HCT116 (cell line): ENCODE data around the gene IFI30. TPM values are rescaled to one million over a fixed set of nuclear protein-coding genes. Genes with fewer than 3 reads are reported as not detected.

ENCODE experiments used
- ATAC-seq: fragments of 200-7000 bp; cut with Tn5 transposase; 2 replicates; pipeline ENCODE4 v1.9.1; 2020; ENCODE audit warnings: mild to moderate bottlenecking, moderate library complexity
- BruUV-seq: library from RNA; stranded (reverse); fragments of 400-500 nt; replicated peaks from 2 replicates; lab custom pipeline; 2021; lab: Mats Ljungman, UMichigan
- CTCF ChIA-PET: fragments of 300-600 bp; sonication (Branson Sonifier 250); formaldehyde crosslinking; loops from one replicate; lab custom pipeline; 2021; ENCODE audit warnings: antibody characterized with exemption; lab: Charles Lee
- POLR2A ChIA-PET: fragments of 300-600, 350-600 bp; sonication (Branson Sonifier 250); formaldehyde crosslinking; loops from one replicate; lab custom pipeline; 2021; ENCODE audit warnings: antibody characterized with exemption; lab: Charles Lee
- RAD21 ChIA-PET, 2 experiments: fragments of 300-600 bp; sonication (Branson Sonifier 250); formaldehyde crosslinking; loops; one replicate each; lab custom pipeline; 2023; ENCODE audit warnings: low total read pairs in 2 of 2; ENCODE audit not compliant: uncharacterized antibody in 2 of 2, unreplicated experiment in 2 of 2, low non-redundant PET in 1 of 2; lab: Charles Lee
- DNase-seq: peaks from one replicate; pipeline ENCODE4 v3.0.0-alpha.2; 2010; ENCODE audit warnings: low read depth, low spot score
- H2AFZ ChIP-seq: fragments of 200-600 bp; shearing (Covaris generic), sonication (generic); 2 replicates; pipeline ENCODE4 v1.6.1; 2017; ENCODE audit warnings: low read depth, mixed run types, mixed read lengths, antibody characterized with exemption, low read length; ENCODE audit not compliant: poor library complexity, severe bottlenecking
- H3K27ac ChIP-seq: 2 replicates; pipeline ENCODE4 v1.5.1; 2012; ENCODE audit warnings: low read depth, low read length
- H3K27me3 ChIP-seq: fragments of 200-600 bp; sonication (generic); 2 replicates; pipeline ENCODE4 v1.6.1; 2016; ENCODE audit warnings: mixed run types, low read length, mixed read lengths; ENCODE audit not compliant: insufficient read depth
- H3K36me3 ChIP-seq, 2 experiments: fragments of 200-500 bp in 1 of 2; fragments of 200-600 bp in 1 of 2; sonication (Bioruptor generic) in 1 of 2; sonication (generic) in 1 of 2; 2 replicates each; pipeline versions ENCODE4 v1.5.1 to v1.6.1; 2014 to 2016; ENCODE audit warnings: low read length in 2 of 2, inconsistent platforms in 1 of 2, mixed read lengths in 1 of 2, mixed run types in 1 of 2; ENCODE audit not compliant: insufficient read depth in 2 of 2, control insufficient read depth in 1 of 2
- H3K4me1 ChIP-seq, 2 experiments: fragments of 200-600 bp in 1 of 2; sonication (generic) in 1 of 2; 2 replicates each; pipeline versions ENCODE4 v1.5.1 to v1.6.1; 2012 to 2017; ENCODE audit warnings: low read length in 2 of 2, inconsistent platforms in 1 of 2, mild to moderate bottlenecking in 1 of 2, mixed read lengths in 1 of 2, mixed run types in 1 of 2, moderate library complexity in 1 of 2; ENCODE audit not compliant: insufficient read depth in 2 of 2, control insufficient read depth in 1 of 2
- H3K4me2 ChIP-seq: fragments of 200-600 bp; sonication (generic); 2 replicates; pipeline ENCODE4 v1.6.1; 2017; ENCODE audit warnings: mixed run types, low read length, mixed read lengths
- H3K4me3 ChIP-seq, 2 experiments: fragments of 200-600 bp in 1 of 2; sonication (generic) in 1 of 2; replicated peaks in 1 of 2; 2 replicates each; pipeline ENCODE4 v1.5.1; 2011 to 2016; ENCODE audit warnings: low read length in 2 of 2, control low read depth in 1 of 2, low read depth in 1 of 2, mild to moderate bottlenecking in 1 of 2, mixed read lengths in 1 of 2, mixed run types in 1 of 2
- H3K79me2 ChIP-seq: fragments of 200-600 bp; sonication (generic); 2 replicates; pipeline ENCODE4 v1.6.1; 2017; ENCODE audit warnings: mild to moderate bottlenecking, mixed run types, low read length, moderate library complexity, mixed read lengths; ENCODE audit not compliant: insufficient read depth
- H3K9ac ChIP-seq: fragments of 200-600 bp; sonication (generic); 2 replicates; pipeline ENCODE4 v1.6.1; 2016; ENCODE audit warnings: low read length, mixed read lengths
- H3K9me2 ChIP-seq: fragments of 200-600 bp; sonication (generic), shearing (Covaris generic); 2 replicates; pipeline ENCODE4 v1.6.1; 2017; ENCODE audit warnings: mixed run types, mild to moderate bottlenecking, moderate library complexity; ENCODE audit not compliant: insufficient read depth
- H3K9me3 ChIP-seq, 2 experiments: fragments of 200-500 bp in 1 of 2; fragments of 200-600 bp in 1 of 2; sonication (Bioruptor generic) in 1 of 2; sonication (generic) in 1 of 2; 2 replicates each; pipeline ENCODE4 v1.6.1; 2014 to 2017; ENCODE audit warnings: low read length in 2 of 2, mixed read lengths in 2 of 2, inconsistent platforms in 1 of 2, low read depth in 1 of 2, mild to moderate bottlenecking in 1 of 2, mixed run types in 1 of 2, moderate library complexity in 1 of 2; ENCODE audit not compliant: control insufficient read depth in 1 of 2, insufficient read depth in 1 of 2
- H4K20me1 ChIP-seq: fragments of 200-600 bp; sonication (generic), shearing (Covaris generic); 2 replicates; pipeline ENCODE4 v1.6.1; 2017; ENCODE audit warnings: mixed run types, mild to moderate bottlenecking, moderate library complexity; ENCODE audit not compliant: insufficient read depth
- EGR1 ChIP-seq: IDR thresholded peaks from 2 replicates; pipeline ENCODE4 v1.6.1; 2012; ENCODE audit warnings: low read depth
- ELF1 ChIP-seq: IDR thresholded peaks from 2 replicates; pipeline ENCODE4 v1.6.1; 2012; ENCODE audit warnings: low read depth, borderline replicate concordance
- EZH2 ChIP-seq: fragments of 200-600 bp; sonication (generic); IDR thresholded peaks from 2 replicates; pipeline ENCODE4 v1.6.1; 2017; ENCODE audit warnings: antibody characterized with exemption, mixed run types
- FOSL1 ChIP-seq: IDR thresholded peaks from 2 replicates; pipeline ENCODE4 v1.6.1; 2012; ENCODE audit warnings: low read depth
- JUND ChIP-seq: IDR thresholded peaks from 2 replicates; pipeline ENCODE4 v1.6.1; 2012
- RAD21 ChIP-seq: IDR thresholded peaks from 2 replicates; pipeline ENCODE4 v1.6.1; 2012; ENCODE audit warnings: low read depth, mild to moderate bottlenecking
- SIN3A ChIP-seq: IDR thresholded peaks from 2 replicates; pipeline ENCODE4 v1.6.1; 2012; ENCODE audit warnings: low read depth
- SRF ChIP-seq: IDR thresholded peaks from 2 replicates; pipeline ENCODE4 v1.6.1; 2012; ENCODE audit warnings: low read depth
- ZFX ChIP-seq: fragments of 450-650 bp; IDR thresholded peaks from 2 replicates; pipeline ENCODE4 v1.6.1; 2017
- ZNF274 ChIP-seq: fragments of 200-500 bp; sonication (Bioruptor generic); IDR thresholded peaks from 2 replicates; pipeline ENCODE4 v1.6.1; 2014; ENCODE audit warnings: mild to moderate bottlenecking, low read depth, low read length, inconsistent platforms
- intact Hi-C: fragments of 100-400 bp; cut with micrococcal nuclease; formaldehyde crosslinking; loops from 2 replicates; pipeline ENCODE4 v1.10.0; 2022
- total RNA-seq: library from RNA; stranded (reverse); gene quantifications from one replicate; pipeline ENCODE4 v1.2.1, GENCODE V29; 2021; ENCODE audit not compliant: unreplicated experiment
- TF ChIP-seq, protein P1 (sequence below): IDR thresholded peaks from 2 replicates; pipeline ENCODE4 v1.6.1; 2012
- TF ChIP-seq, protein P2 (sequence below): IDR thresholded peaks from 2 replicates; pipeline ENCODE4 v1.6.1; 2012
- TF ChIP-seq, protein P3 (sequence below): IDR thresholded peaks from 2 replicates; pipeline ENCODE4 v1.6.1; 2012; ENCODE audit warnings: low read depth

IFI30 gene
- total RNA-seq, 1 experiment from 2014 or later: 64.6 TPM

DNA sequence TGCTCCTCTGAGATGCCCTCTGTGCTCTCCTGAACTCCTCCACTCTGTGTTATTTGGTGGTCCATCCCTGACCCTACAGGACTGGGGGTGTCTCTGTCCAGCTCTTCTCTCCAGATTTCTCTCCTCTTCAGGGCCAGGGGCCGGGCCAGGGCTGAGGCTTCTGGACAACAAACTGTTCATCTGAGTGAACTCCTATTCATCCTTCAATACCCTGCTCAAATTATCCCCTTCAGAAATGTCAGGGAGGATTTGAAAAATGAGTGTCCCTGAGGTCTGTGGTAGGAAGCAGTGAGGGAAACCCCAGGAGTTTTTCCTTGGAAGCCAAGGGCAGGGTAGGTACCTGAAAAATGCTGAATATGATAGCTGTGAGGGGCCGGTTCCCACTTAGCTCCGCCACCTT is 45.0 kb downstream of the IFI30 start:
- no peaks in the 10 kb centered on the region for H3K79me2 ChIP-seq
- intact Hi-C loops: no loop called here
- ATAC-seq: no peak
- H3K27ac ChIP-seq: no peak overlapping the region
- TF ChIP-seq ELF1 (no peak), EGR1 (no peak), SRF (no peak), FOSL1 (no peak), SIN3A (no peak), ZNF274 (no peak), ZFX (no peak), EZH2 (no peak), RAD21 (no peak), JUND (no peak)
- TF ChIP-seq, protein P1, sequence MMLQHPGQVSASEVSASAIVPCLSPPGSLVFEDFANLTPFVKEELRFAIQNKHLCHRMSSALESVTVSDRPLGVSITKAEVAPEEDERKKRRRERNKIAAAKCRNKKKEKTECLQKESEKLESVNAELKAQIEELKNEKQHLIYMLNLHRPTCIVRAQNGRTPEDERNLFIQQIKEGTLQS: no peak
- TF ChIP-seq, protein P2, sequence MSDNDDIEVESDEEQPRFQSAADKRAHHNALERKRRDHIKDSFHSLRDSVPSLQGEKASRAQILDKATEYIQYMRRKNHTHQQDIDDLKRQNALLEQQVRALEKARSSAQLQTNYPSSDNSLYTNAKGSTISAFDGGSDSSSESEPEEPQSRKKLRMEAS: no peak
- TF ChIP-seq, protein P3, sequence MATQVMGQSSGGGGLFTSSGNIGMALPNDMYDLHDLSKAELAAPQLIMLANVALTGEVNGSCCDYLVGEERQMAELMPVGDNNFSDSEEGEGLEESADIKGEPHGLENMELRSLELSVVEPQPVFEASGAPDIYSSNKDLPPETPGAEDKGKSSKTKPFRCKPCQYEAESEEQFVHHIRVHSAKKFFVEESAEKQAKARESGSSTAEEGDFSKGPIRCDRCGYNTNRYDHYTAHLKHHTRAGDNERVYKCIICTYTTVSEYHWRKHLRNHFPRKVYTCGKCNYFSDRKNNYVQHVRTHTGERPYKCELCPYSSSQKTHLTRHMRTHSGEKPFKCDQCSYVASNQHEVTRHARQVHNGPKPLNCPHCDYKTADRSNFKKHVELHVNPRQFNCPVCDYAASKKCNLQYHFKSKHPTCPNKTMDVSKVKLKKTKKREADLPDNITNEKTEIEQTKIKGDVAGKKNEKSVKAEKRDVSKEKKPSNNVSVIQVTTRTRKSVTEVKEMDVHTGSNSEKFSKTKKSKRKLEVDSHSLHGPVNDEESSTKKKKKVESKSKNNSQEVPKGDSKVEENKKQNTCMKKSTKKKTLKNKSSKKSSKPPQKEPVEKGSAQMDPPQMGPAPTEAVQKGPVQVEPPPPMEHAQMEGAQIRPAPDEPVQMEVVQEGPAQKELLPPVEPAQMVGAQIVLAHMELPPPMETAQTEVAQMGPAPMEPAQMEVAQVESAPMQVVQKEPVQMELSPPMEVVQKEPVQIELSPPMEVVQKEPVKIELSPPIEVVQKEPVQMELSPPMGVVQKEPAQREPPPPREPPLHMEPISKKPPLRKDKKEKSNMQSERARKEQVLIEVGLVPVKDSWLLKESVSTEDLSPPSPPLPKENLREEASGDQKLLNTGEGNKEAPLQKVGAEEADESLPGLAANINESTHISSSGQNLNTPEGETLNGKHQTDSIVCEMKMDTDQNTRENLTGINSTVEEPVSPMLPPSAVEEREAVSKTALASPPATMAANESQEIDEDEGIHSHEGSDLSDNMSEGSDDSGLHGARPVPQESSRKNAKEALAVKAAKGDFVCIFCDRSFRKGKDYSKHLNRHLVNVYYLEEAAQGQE: no peak
- no peaks in the 10 kb centered on the region for H3K9me3 ChIP-seq
- ChIA-PET RAD21 (no interaction called here), CTCF (interaction anchor here (3.3 kb wide), 1 partner anchor 10 kb away, joined by 11 read pairs; no protein-coding TSS in a partner anchor), POLR2A (no interaction called here)
- no peak overlapping the region for H3K4me3 ChIP-seq
- H3K9me2 ChIP-seq: no peaks in the 10 kb centered on the region
- H4K20me1 ChIP-seq: no peaks in the 10 kb centered on the region
- H3K36me3 ChIP-seq: no peaks in the 10 kb centered on the region
- no TSS peak for BruUV-seq
- H2AFZ ChIP-seq: no peak overlapping the region
- peaks cover 13 to 30% of the 10 kb centered on the region in 2 experiments for H3K4me1 ChIP-seq
- H3K4me2 ChIP-seq: no peak overlapping the region
- no peak for DNase-seq
- H3K9ac ChIP-seq: no peak overlapping the region
- no peaks in the 10 kb centered on the region for H3K27me3 ChIP-seq
